NCI-H524 treated with DMSO at 0.1 percent for 48 hours (cell line): Measurements from ENCODE around the gene GPSM1.
A peak's percentile ranks its signal among the peaks of the same experiment; 100 is the strongest.

Source experiments
- DNase-seq: peaks from one replicate; lab custom pipeline; 2025; lab: John Stamatoyannopoulos, UW

Gene GPSM1

GRCh38 chr9:136304456-136304855, 22.9 kb upstream of the GPSM1 start:
- DNase-seq: no peak

DNA sequence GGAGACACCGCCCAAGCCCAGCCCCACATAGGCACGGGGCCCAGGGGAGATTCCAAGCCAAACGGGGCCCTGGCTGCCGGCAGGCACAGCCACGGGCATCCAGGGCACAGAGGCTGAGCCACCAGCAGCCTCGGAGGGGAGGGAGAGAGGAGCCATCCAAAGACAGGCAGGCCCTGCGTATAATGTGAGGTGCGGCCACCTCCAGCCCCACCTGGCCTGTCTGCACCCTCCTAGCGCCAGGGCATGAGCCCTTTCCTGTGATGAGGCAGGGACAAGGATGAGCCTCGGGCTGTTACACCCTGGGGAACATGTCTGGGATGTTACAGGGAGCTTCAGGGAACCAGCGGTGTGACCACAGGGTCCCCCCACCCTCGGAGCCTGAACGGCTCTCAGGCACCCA, 22.4 kb upstream of the GPSM1 start:
- DNase-seq: no peak

GRCh38 chr9:136305804-136306203, 21.5 kb upstream of the GPSM1 start:
- no peak for DNase-seq

- no peak for DNase-seq
These were observed 20.8 kb upstream of the GPSM1 start for GRCh38 chr9:136306211-136307208.

GRCh38 chr9:136307215-136307750, 20.1 kb upstream of the GPSM1 start:
- DNase-seq: no peak

- DNase-seq: no peak
These were observed 19.2 kb upstream of the GPSM1 start for GRCh38 chr9:136308006-136308701.

DNA sequence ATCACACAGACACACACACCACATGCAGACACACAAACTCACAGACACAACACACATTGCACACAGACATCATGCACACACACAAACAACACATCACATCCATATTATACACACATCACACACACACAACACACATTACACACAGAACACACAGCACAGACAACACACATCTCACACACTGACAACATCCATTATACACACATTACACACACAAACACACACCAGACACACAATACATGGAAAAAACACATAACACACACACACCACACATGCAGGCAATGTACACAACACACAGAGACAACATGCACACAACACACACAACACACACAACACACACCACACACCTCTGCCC, 18.7 kb upstream of the GPSM1 start:
- DNase-seq: no peak

DNA sequence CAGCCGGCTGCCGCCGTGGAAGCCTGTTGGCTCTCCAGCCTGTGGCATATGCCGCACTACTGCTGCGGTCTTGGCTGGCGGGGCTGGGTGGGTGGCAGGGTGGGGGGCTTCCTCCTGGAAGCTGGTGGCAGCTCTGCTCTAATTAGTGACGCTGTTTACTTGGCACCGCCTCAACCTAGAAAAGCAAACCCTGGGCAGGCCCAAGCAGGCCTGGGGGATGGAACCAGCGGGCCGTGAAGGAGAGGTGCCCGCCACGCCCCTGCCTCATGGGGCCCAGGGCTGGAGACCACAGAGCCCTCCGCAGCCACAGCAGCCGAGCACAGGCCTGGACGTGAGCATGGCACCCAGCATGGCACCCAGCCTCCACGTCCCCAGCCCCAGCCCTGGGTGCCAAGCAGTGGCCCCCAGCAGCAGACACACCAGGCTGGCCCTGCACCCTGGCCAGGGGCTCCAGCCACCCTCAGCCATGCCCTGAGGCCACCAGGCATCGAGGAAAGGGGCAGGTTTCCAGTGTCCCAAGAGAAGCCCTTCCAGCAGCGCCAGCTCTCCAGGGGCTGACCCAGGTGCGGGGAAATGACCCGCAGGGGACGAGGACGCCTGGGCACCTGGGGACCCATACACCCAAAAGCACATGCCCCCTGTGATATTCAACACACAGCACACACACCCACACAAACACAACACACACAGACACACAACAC, 18.1 kb upstream of the GPSM1 start:
- peak; percentile 34 for DNase-seq

DNA sequence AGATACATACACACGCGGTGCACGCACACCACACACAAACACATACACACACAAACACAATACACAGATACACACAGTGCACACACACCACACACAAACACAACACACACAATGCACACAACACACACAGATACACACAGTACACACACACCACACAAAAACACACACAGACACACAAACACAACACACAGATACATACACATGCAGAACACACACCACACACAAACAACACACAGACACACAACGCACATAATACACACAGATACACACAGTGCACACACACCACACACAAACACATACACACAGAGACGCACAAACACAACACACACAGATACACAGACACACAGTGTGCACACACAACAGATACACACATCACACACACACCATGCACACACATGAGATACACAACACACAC, 17.5 kb upstream of the GPSM1 start:
- DNase-seq: no peak

DNA sequence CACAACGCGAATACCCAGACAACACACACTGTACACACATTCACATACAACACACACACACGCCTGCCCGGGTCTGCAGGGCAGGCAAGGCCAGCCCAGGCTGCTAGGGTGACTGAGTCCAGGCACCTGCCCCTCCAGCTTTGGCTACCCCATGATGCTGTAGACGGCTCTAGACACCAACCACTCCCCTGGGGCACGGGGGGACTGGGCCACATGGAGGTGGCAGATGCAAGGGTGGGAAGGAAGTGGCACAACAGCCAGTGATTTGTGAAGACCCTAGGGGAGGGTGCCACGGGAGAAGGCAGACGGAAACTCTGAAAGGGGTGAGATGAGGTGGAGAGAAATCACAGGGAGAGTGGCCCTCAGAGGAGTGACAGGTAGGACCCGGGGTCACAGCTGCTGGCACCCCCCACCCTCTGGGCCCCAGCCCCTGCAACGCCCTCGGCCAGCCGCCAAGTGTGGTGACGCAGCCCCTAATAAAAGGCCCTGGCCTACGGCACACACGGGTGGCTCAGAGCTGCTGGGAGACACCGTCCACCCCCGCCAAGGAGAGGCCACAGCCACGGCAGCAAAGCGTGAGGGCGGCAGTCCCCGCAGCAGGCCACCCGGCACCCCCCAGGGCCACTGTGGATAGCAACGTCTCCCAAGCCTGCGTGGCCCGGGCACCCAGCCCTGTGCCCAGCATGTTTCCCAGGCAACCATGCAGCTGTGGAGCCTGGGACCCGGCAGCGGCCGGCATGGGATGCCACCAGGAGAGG, 16.9 kb upstream of the GPSM1 start:
- peak; percentile 25 for DNase-seq

- no peak for DNase-seq
These were observed 16.0 kb upstream of the GPSM1 start for GRCh38 chr9:136311051-136312008.

- DNase-seq: no peak
These were observed 15.3 kb upstream of the GPSM1 start for GRCh38 chr9:136312009-136312375.

- DNase-seq: no peak
These were observed 14.9 kb upstream of the GPSM1 start for GRCh38 chr9:136312436-136312835.

- DNase-seq: no peak
These were observed 14.0 kb upstream of the GPSM1 start for GRCh38 chr9:136313111-136314055.

DNA sequence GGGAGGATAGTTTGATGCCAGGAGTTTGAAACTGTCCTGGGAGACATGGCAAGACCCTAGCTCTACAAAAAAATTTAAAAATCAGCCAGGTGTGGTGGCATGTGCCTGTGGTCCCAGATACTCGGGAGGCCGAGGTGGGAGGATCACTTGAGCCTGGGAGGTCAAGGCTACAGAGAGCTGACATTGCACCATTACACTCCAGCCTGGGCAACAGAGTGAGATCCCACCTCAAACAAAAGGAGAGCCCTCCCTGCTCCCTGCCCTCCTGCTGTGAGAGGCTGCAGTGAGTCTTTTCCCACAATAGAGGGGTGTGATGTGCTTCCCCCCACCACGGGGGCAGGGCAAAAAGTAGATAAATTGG, 13.3 kb upstream of the GPSM1 start:
- no peak for DNase-seq

- no peak for DNase-seq
These were observed 12.4 kb upstream of the GPSM1 start for GRCh38 chr9:136314944-136315343.

GRCh38 chr9:136316271-136316751, 11.0 kb upstream of the GPSM1 start:
- DNase-seq: no peak

DNA sequence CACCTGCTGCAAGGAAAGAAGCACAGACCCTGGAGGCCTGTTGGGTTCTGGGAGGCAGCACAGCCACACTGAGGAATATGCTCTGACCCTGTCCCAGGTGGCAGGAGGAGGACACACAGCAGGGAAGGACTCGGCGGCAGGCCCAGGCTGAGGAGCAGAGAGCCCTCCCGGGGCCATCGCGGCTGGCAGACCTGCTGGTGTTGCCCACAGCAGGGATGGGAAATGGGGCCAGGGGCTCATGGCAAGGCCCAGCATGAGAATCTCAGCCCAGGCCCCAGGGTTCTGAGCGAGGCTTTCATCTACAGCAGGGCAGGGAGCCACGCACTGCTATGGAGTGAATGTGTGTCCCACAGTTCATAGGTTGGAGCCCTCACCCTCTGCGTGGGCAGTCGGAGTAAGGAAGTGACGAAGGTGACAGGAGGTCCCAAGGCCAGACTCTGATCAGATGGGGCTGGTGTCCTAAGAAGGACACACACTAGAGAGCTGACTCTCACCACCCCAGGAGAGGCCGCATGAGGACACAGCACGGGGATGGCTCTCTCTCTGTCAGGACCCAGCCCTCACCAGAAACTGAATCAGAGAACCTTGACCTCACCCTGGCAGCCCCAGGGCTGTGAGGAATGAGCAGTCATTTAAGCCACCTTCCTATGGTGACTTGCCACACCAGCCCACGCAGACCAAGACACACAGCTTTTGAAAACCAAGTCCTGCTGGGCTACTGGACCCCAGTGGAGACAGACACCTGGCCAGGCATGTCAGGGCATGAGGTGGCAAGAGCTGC, 10.3 kb upstream of the GPSM1 start:
- DNase-seq: peak; percentile 47
